KMS-11 (cell line): ENCODE data around the gene TRIM44.

ENCODE experiments used
- H2AFZ ChIP-seq: fragments of 200-600 bp; sonication (generic); 2 replicates; pipeline ENCODE4 v1.6.1; 2016; ENCODE audit warnings: antibody characterized with exemption, mixed run types, low read depth
- H3K27ac ChIP-seq: fragments of 200-600 bp; sonication (generic); 2 replicates; pipeline ENCODE4 v1.6.1; 2016; ENCODE audit warnings: mild to moderate bottlenecking, mixed run types
- H3K27me3 ChIP-seq: fragments of 200-600 bp; sonication (generic); 2 replicates; pipeline ENCODE4 v1.6.1; 2017; ENCODE audit warnings: mild to moderate bottlenecking, low read depth, mixed run types, moderate library complexity; ENCODE audit not compliant: insufficient read depth
- H3K36me3 ChIP-seq: fragments of 200-600 bp; sonication (generic); 2 replicates; pipeline ENCODE4 v1.6.1; 2017; ENCODE audit warnings: mild to moderate bottlenecking, mixed run types; ENCODE audit not compliant: insufficient read depth
- H3K4me1 ChIP-seq: fragments of 200-600 bp; sonication (generic); 2 replicates; pipeline ENCODE4 v1.6.1; 2016; ENCODE audit warnings: mild to moderate bottlenecking, low read depth, mixed run types; ENCODE audit not compliant: poor library complexity, severe bottlenecking
- H3K4me2 ChIP-seq: fragments of 200-600 bp; sonication (generic); 2 replicates; pipeline ENCODE4 v1.7.0; 2016; ENCODE audit warnings: mild to moderate bottlenecking, mixed run types
- H3K4me3 ChIP-seq: fragments of 200-600 bp; sonication (generic); IDR thresholded peaks from 2 replicates; pipeline ENCODE4 v1.6.1; 2017; ENCODE audit warnings: low read depth, low read length, mixed read lengths; ENCODE audit not compliant: insufficient read depth
- H3K79me2 ChIP-seq: fragments of 200-600 bp; sonication (generic); 2 replicates; pipeline ENCODE4 v1.6.1; 2016; ENCODE audit warnings: low read depth, mixed run types; ENCODE audit not compliant: insufficient read depth
- H3K9ac ChIP-seq: fragments of 200-600 bp; sonication (generic); 2 replicates; pipeline ENCODE4 v1.6.1; 2016; ENCODE audit warnings: mild to moderate bottlenecking, mixed run types
- H4K20me1 ChIP-seq: fragments of 200-600 bp; sonication (generic); 2 replicates; pipeline ENCODE4 v1.6.1; 2016; ENCODE audit warnings: mild to moderate bottlenecking, mixed run types; ENCODE audit not compliant: insufficient read depth
- TF ChIP-seq, protein P1 (sequence below): fragments of 200-600 bp; sonication (generic); conservative IDR thresholded peaks from 2 replicates; pipeline ENCODE4 v1.6.1; 2017; ENCODE audit warnings: low read depth, mild to moderate bottlenecking, antibody characterized with exemption, low read length, moderate library complexity, mixed read lengths

TRIM44 gene

GRCh38 chr11:35839368-35840161, 177.0 kb downstream of the TRIM44 start:
- H3K4me3 ChIP-seq = no peak overlapping the region
- no peaks in the 10 kb centered on the region for H3K4me1 ChIP-seq
- H3K27me3 ChIP-seq = no peaks in the 10 kb centered on the region
- no peaks in the 10 kb centered on the region for H3K79me2 ChIP-seq
- TF ChIP-seq, protein P1, sequence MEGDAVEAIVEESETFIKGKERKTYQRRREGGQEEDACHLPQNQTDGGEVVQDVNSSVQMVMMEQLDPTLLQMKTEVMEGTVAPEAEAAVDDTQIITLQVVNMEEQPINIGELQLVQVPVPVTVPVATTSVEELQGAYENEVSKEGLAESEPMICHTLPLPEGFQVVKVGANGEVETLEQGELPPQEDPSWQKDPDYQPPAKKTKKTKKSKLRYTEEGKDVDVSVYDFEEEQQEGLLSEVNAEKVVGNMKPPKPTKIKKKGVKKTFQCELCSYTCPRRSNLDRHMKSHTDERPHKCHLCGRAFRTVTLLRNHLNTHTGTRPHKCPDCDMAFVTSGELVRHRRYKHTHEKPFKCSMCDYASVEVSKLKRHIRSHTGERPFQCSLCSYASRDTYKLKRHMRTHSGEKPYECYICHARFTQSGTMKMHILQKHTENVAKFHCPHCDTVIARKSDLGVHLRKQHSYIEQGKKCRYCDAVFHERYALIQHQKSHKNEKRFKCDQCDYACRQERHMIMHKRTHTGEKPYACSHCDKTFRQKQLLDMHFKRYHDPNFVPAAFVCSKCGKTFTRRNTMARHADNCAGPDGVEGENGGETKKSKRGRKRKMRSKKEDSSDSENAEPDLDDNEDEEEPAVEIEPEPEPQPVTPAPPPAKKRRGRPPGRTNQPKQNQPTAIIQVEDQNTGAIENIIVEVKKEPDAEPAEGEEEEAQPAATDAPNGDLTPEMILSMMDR = no peak
- H4K20me1 ChIP-seq = no peaks in the 10 kb centered on the region
- H3K9ac ChIP-seq = no peak overlapping the region
- H2AFZ ChIP-seq = no peak overlapping the region
- H3K36me3 ChIP-seq = no peaks in the 10 kb centered on the region
- H3K4me2 ChIP-seq = no peak overlapping the region
- no peak overlapping the region for H3K27ac ChIP-seq

GRCh38 chr11:35841733-35842132, 179.2 kb downstream of the TRIM44 start:
- no peak overlapping the region for H3K4me3 ChIP-seq
- H2AFZ ChIP-seq = no peak overlapping the region
- H3K27me3 ChIP-seq = no peaks in the 10 kb centered on the region
- no peaks in the 10 kb centered on the region for H3K36me3 ChIP-seq
- H4K20me1 ChIP-seq = no peaks in the 10 kb centered on the region
- no peak overlapping the region for H3K27ac ChIP-seq
- no peaks in the 10 kb centered on the region for H3K4me1 ChIP-seq
- TF ChIP-seq, protein P1 = no peak
- no peaks in the 10 kb centered on the region for H3K79me2 ChIP-seq
- H3K4me2 ChIP-seq = no peak overlapping the region
- no peak overlapping the region for H3K9ac ChIP-seq

- H3K27me3 ChIP-seq = no peaks in the 10 kb centered on the region
- H3K79me2 ChIP-seq = no peaks in the 10 kb centered on the region
- no peak overlapping the region for H3K9ac ChIP-seq
- H4K20me1 ChIP-seq = no peaks in the 10 kb centered on the region
- H3K27ac ChIP-seq = no peak overlapping the region
- no peaks in the 10 kb centered on the region for H3K4me1 ChIP-seq
- H3K36me3 ChIP-seq = no peaks in the 10 kb centered on the region
- TF ChIP-seq, protein P1 = no peak
- H2AFZ ChIP-seq = no peak overlapping the region
- H3K4me2 ChIP-seq = no peak overlapping the region
- H3K4me3 ChIP-seq = no peak overlapping the region
Measured at GRCh38 chr11:35842958-35843357, 180.4 kb downstream of the TRIM44 start.

GRCh38 chr11:35844579-35844978, 182.0 kb downstream of the TRIM44 start:
- no peaks in the 10 kb centered on the region for H3K79me2 ChIP-seq
- no peaks in the 10 kb centered on the region for H3K36me3 ChIP-seq
- no peaks in the 10 kb centered on the region for H4K20me1 ChIP-seq
- no peaks in the 10 kb centered on the region for H3K27me3 ChIP-seq
- H3K4me1 ChIP-seq = no peaks in the 10 kb centered on the region
- H3K9ac ChIP-seq = no peak overlapping the region
- no peak overlapping the region for H3K4me3 ChIP-seq
- no peak overlapping the region for H2AFZ ChIP-seq
- H3K4me2 ChIP-seq = no peak overlapping the region
- TF ChIP-seq, protein P1 = no peak
- no peak overlapping the region for H3K27ac ChIP-seq
